Activated T-cell treated with anti-CD3 and anti-CD28 coated beads, Interleukin-2, amount 50 U/mL, for 24 hours (primary cell): ENCODE results near the gene TRIO.

Experiments used
- DNase-seq: peaks from one replicate; pipeline ENCODE4 v3.0.0-alpha.2; 2020
- H3K27ac Mint-ChIP-seq: 2 replicates; pipeline ENCODE4 v1.8.0; 2020; ENCODE audit warnings: mild to moderate bottlenecking, mixed read lengths
- H3K27me3 Mint-ChIP-seq: 2 replicates; pipeline ENCODE4 v1.8.0; 2020; ENCODE audit warnings: mixed read lengths
- H3K36me3 Mint-ChIP-seq: 2 replicates; pipeline ENCODE4 v1.8.0; 2020; ENCODE audit warnings: low read depth, mixed read lengths
- H3K4me1 Mint-ChIP-seq: 2 replicates; pipeline ENCODE4 v1.8.0; 2020; ENCODE audit warnings: low read depth, mixed read lengths
- H3K4me3 Mint-ChIP-seq: 2 replicates; pipeline ENCODE4 v1.8.0; 2020; ENCODE audit warnings: mild to moderate bottlenecking, moderate library complexity, mixed read lengths
- H3K9me3 Mint-ChIP-seq: 2 replicates; pipeline ENCODE4 v1.8.0; 2020; ENCODE audit warnings: mixed read lengths

The TRIO gene

GRCh38 chr5:14260637-14261036 lies 117.5 kb downstream of the TRIO start:
- H3K4me1 Mint-ChIP-seq = peaks cover 10% of the 10 kb centered on the region
- H3K27me3 Mint-ChIP-seq = peaks cover 41% of the 10 kb centered on the region
- peaks cover 6% of the 10 kb centered on the region for H3K9me3 Mint-ChIP-seq
- no peak for DNase-seq
- no peak overlapping the region for H3K27ac Mint-ChIP-seq
- H3K36me3 Mint-ChIP-seq = no peaks in the 10 kb centered on the region
- H3K4me3 Mint-ChIP-seq = no peak overlapping the region

- peaks cover under 1% of the 10 kb centered on the region for H3K9me3 Mint-ChIP-seq
- DNase-seq = no peak
- H3K4me1 Mint-ChIP-seq = peaks cover 10% of the 10 kb centered on the region
- no peak overlapping the region for H3K27ac Mint-ChIP-seq
- H3K36me3 Mint-ChIP-seq = no peaks in the 10 kb centered on the region
- H3K27me3 Mint-ChIP-seq = peaks cover 47% of the 10 kb centered on the region
- no peak overlapping the region for H3K4me3 Mint-ChIP-seq
Measured at GRCh38 chr5:14261235-14261634, 118.1 kb downstream of the TRIO start.

GRCh38 chr5:14261856-14262611 lies 118.9 kb downstream of the TRIO start:
- Mint-ChIP-seq H3K27me3 (peaks cover 44% of the 10 kb centered on the region), H3K9me3 (no peaks in the 10 kb centered on the region), H3K4me1 (peaks cover 10% of the 10 kb centered on the region), H3K4me3 (no peak overlapping the region), H3K36me3 (no peaks in the 10 kb centered on the region), H3K27ac (no peak overlapping the region)
- no peak for DNase-seq

- Mint-ChIP-seq H3K36me3 (no peaks in the 10 kb centered on the region), H3K4me1 (peaks cover 12% of the 10 kb centered on the region), H3K27me3 (peaks cover 49% of the 10 kb centered on the region), H3K27ac (no peak overlapping the region), H3K4me3 (no peak overlapping the region), H3K9me3 (no peaks in the 10 kb centered on the region)
- no peak for DNase-seq
Measured at GRCh38 chr5:14263113-14263512, 120.0 kb downstream of the TRIO start.

GRCh38 chr5:14263699-14264098 lies 120.6 kb downstream of the TRIO start:
- no peak for DNase-seq
- Mint-ChIP-seq H3K36me3 (no peaks in the 10 kb centered on the region), H3K4me3 (no peak overlapping the region), H3K27me3 (peaks cover 52% of the 10 kb centered on the region), H3K27ac (no peak overlapping the region), H3K9me3 (no peaks in the 10 kb centered on the region), H3K4me1 (peaks cover 15% of the 10 kb centered on the region)

- Mint-ChIP-seq H3K36me3 (no peaks in the 10 kb centered on the region), H3K4me1 (peaks cover 15% of the 10 kb centered on the region), H3K27me3 (peaks cover 63% of the 10 kb centered on the region), H3K9me3 (no peaks in the 10 kb centered on the region), H3K4me3 (peak overlapping the region; percentile 47), H3K27ac (peak overlapping the region; percentile 13)
- peak; percentile 83 for DNase-seq
Measured at GRCh38 chr5:14264605-14265316, 121.6 kb downstream of the TRIO start.

- DNase-seq = no peak
- no peaks in the 10 kb centered on the region for H3K36me3 Mint-ChIP-seq
Measured at GRCh38 chr5:14265570-14265969, 122.4 kb downstream of the TRIO start.

GRCh38 chr5:14266171-14266570 lies 123.0 kb downstream of the TRIO start:
- no peak overlapping the region for H3K27ac Mint-ChIP-seq
- no peaks in the 10 kb centered on the region for H3K9me3 Mint-ChIP-seq
- H3K27me3 Mint-ChIP-seq = peaks cover 70% of the 10 kb centered on the region
- no peak overlapping the region for H3K4me3 Mint-ChIP-seq
- no peaks in the 10 kb centered on the region for H3K36me3 Mint-ChIP-seq
- H3K4me1 Mint-ChIP-seq = peaks cover 15% of the 10 kb centered on the region
- no peak for DNase-seq

More at GRCh38 chr5:14265570-14265969, 122.4 kb downstream of the TRIO start:
- Mint-ChIP-seq H3K27ac (no peak overlapping the region), H3K9me3 (no peaks in the 10 kb centered on the region), H3K4me1 (peaks cover 15% of the 10 kb centered on the region), H3K27me3 (peaks cover 68% of the 10 kb centered on the region), H3K4me3 (no peak overlapping the region)

- Mint-ChIP-seq H3K36me3 (no peaks in the 10 kb centered on the region), H3K27ac (no peak overlapping the region), H3K27me3 (peaks cover 68% of the 10 kb centered on the region), H3K4me3 (no peak overlapping the region), H3K4me1 (peaks cover 15% of the 10 kb centered on the region), H3K9me3 (no peaks in the 10 kb centered on the region)
- no peak for DNase-seq
Measured at GRCh38 chr5:14266686-14267085, 123.5 kb downstream of the TRIO start.

GRCh38 chr5:14267166-14267838 lies 124.2 kb downstream of the TRIO start:
- Mint-ChIP-seq H3K4me1 (peaks cover 15% of the 10 kb centered on the region), H3K27ac (no peak overlapping the region), H3K27me3 (peaks cover 63% of the 10 kb centered on the region), H3K9me3 (no peaks in the 10 kb centered on the region), H3K36me3 (no peaks in the 10 kb centered on the region), H3K4me3 (no peak overlapping the region)
- no peak for DNase-seq

GRCh38 chr5:14267991-14268708 lies 125.0 kb downstream of the TRIO start:
- Mint-ChIP-seq H3K27me3 (peaks cover 57% of the 10 kb centered on the region), H3K27ac (no peak overlapping the region), H3K36me3 (no peaks in the 10 kb centered on the region), H3K4me3 (no peak overlapping the region), H3K9me3 (no peaks in the 10 kb centered on the region), H3K4me1 (peaks cover 15% of the 10 kb centered on the region)
- no peak for DNase-seq

- Mint-ChIP-seq H3K36me3 (no peaks in the 10 kb centered on the region), H3K4me3 (no peak overlapping the region), H3K4me1 (peaks cover 15% of the 10 kb centered on the region), H3K9me3 (no peaks in the 10 kb centered on the region), H3K27ac (no peak overlapping the region), H3K27me3 (peaks cover 52% of the 10 kb centered on the region)
- DNase-seq = no peak
Measured at GRCh38 chr5:14268738-14269137, 125.6 kb downstream of the TRIO start.

- Mint-ChIP-seq H3K27ac (no peak overlapping the region), H3K36me3 (no peaks in the 10 kb centered on the region), H3K9me3 (no peaks in the 10 kb centered on the region), H3K27me3 (peaks cover 52% of the 10 kb centered on the region), H3K4me3 (no peak overlapping the region), H3K4me1 (peaks cover 15% of the 10 kb centered on the region)
- no peak for DNase-seq
Measured at GRCh38 chr5:14269395-14269794, 126.3 kb downstream of the TRIO start.

- H3K4me3 Mint-ChIP-seq = no peak overlapping the region
- no peak overlapping the region for H3K27ac Mint-ChIP-seq
- no peaks in the 10 kb centered on the region for H3K9me3 Mint-ChIP-seq
- DNase-seq = no peak
- peaks cover 9% of the 10 kb centered on the region for H3K4me1 Mint-ChIP-seq
- H3K36me3 Mint-ChIP-seq = no peaks in the 10 kb centered on the region
- H3K27me3 Mint-ChIP-seq = peaks cover 46% of the 10 kb centered on the region
Measured at GRCh38 chr5:14270209-14270702, 127.1 kb downstream of the TRIO start.
